Right lobe of liver (tissue), 4 donors: ENCODE measurements around the gene MAD2L1.

Source experiments
- POLR2A ChIP-seq: fragments of 450-650 bp; IDR thresholded peaks from one replicate; pipeline ENCODE4 v1.6.1; 2017; ENCODE audit warnings: antibody characterized with exemption, mild to moderate bottlenecking
- TF ChIP-seq, protein P1 (sequence below), 4 donors: fragments of 200-600 bp in 3 of 4; fragments of 450-650 bp in 1 of 4; IDR thresholded peaks; one replicate each; pipeline versions ENCODE4 v1.5.1 to v1.8.0; 2016 to 2022; ENCODE audit warnings: antibody characterized with exemption in 4 of 4, mild to moderate bottlenecking in 2 of 4
- donor health status: DM: no; HTN: no; CAD: no.
- donor health status: DM: no; HTN: no; CAD: no.
- donor health status: DM: no; HTN: yes; CAD: no.

DNA sequence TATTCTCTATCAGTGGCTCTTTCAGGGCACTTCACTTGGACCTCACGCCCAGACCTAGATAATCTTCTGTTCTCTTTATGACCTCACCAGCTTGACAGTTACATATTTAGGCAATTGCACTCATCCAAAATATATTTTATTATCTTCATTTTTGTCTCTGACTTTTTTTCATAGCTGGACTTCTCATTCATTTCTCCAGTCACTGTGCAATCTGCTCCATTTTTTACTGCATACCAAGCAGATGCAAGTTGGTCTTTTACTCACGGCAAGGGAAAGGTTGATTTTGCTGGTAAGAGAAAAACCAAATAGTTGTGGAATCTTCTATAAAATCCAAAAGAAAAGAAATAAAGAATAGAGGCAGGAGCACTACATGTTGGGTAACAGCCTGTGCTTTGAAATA lies 31.7 kb downstream of the MAD2L1 start:
- TF ChIP-seq, protein P1, sequence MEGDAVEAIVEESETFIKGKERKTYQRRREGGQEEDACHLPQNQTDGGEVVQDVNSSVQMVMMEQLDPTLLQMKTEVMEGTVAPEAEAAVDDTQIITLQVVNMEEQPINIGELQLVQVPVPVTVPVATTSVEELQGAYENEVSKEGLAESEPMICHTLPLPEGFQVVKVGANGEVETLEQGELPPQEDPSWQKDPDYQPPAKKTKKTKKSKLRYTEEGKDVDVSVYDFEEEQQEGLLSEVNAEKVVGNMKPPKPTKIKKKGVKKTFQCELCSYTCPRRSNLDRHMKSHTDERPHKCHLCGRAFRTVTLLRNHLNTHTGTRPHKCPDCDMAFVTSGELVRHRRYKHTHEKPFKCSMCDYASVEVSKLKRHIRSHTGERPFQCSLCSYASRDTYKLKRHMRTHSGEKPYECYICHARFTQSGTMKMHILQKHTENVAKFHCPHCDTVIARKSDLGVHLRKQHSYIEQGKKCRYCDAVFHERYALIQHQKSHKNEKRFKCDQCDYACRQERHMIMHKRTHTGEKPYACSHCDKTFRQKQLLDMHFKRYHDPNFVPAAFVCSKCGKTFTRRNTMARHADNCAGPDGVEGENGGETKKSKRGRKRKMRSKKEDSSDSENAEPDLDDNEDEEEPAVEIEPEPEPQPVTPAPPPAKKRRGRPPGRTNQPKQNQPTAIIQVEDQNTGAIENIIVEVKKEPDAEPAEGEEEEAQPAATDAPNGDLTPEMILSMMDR (IDR thresholded peaks at IDR 0.05): no peak
- no peak for TF ChIP-seq POLR2A
